ENCODE data around the gene ATXN2L. TPM values are rescaled to one million over a fixed set of nuclear protein-coding genes. Genes with fewer than 3 reads are reported as not detected.

Gene ATXN2L
- total and polyA plus RNA-seq, 2 of the 13 experiments (the other 11 are each of a cell fraction or from before 2014, with no cell fraction given) = 40.8 to 55.1 TPM

GRCh38 chr16:28846080-28846932, 23.5 kb downstream of the ATXN2L start, which contains the start of gene TUFM (continued):
- TF ChIP-seq MYPOP (CRISPR knock-in tag; IDR thresholded peaks at IDR 0.05) = 0 out of 2 replicates have a peak, but pooled peaks have one; percentile 74
- no peak; the same call in 1 of the 2 replicates for TF ChIP-seq ZNF576 (CRISPR knock-in tag; IDR thresholded peaks at IDR 0.05)
- TF ChIP-seq ZNF670 (CRISPR knock-in tag; IDR thresholded peaks at IDR 0.05; ENCODE audit: borderline replicate concordance) = peak; percentile 96
- peak; percentile 67; the same call in 1 of the 2 replicates for TF ChIP-seq HES4 (CRISPR knock-in tag; IDR thresholded peaks at IDR 0.05; ENCODE audit: borderline replicate concordance)
- TF ChIP-seq HIVEP1 (CRISPR knock-in tag; IDR thresholded peaks at IDR 0.05) = peak; percentile 78
- TF ChIP-seq DNMT1 (CRISPR knock-in tag; IDR thresholded peaks at IDR 0.05) = no peak; the same call in none of the 2 replicates
- TF ChIP-seq ELK4 (CRISPR knock-in tag; IDR thresholded peaks at IDR 0.05; ENCODE audit: borderline replicate concordance) = peak; percentile 91; the same call in 1 of the 2 replicates
- TF ChIP-seq ZNF644 (CRISPR knock-in tag; IDR thresholded peaks at IDR 0.05; ENCODE audit: low read depth) = no peak
- peak; percentile 17 for TF ChIP-seq ZNF121 (CRISPR knock-in tag; IDR thresholded peaks at IDR 0.05)
- no peak; the same call in 1 of the 2 replicates for TF ChIP-seq KLF6 (CRISPR knock-in tag; IDR thresholded peaks at IDR 0.05)
- peak; percentile 75; the same call in 1 of the 2 replicates for TF ChIP-seq ZNF3 (CRISPR knock-in tag; IDR thresholded peaks at IDR 0.05)
- TF ChIP-seq AGO1 (IDR thresholded peaks at IDR 0.05; ENCODE audit: low read depth, low read length, poor library complexity, severe bottlenecking) = peak; percentile 88
- no peak for TF ChIP-seq ZBTB1 (CRISPR knock-in tag; IDR thresholded peaks at IDR 0.05; ENCODE audit: borderline replicate concordance)
- no peak; the same call in none of the 2 replicates for TF ChIP-seq ZNF136 (CRISPR knock-in tag; IDR thresholded peaks at IDR 0.05; ENCODE audit: low read depth)
- TF ChIP-seq MIER2 (CRISPR knock-in tag; IDR thresholded peaks at IDR 0.05) = 0 out of 2 replicates have a peak, but pooled peaks have one; percentile 28
- TF ChIP-seq ZNF207 (IDR thresholded peaks at IDR 0.05; ENCODE audit: borderline replicate concordance) = no peak
- no peak for TF ChIP-seq TEAD2 (CRISPR knock-in tag; IDR thresholded peaks at IDR 0.05)
- peak; percentile 31 for TF ChIP-seq RFX3 (CRISPR knock-in tag; IDR thresholded peaks at IDR 0.05)
- TF ChIP-seq CREM (IDR thresholded peaks at IDR 0.05) = peak; percentile 99
- TF ChIP-seq CREM (CRISPR knock-in tag; IDR thresholded peaks at IDR 0.05) = peak; percentile 86
- TF ChIP-seq LCORL (IDR thresholded peaks at IDR 0.05) = 0 out of 2 replicates have a peak, but pooled peaks have one; percentile 23
- peak; percentile 89 for TF ChIP-seq LCORL (CRISPR knock-in tag; IDR thresholded peaks at IDR 0.05)
- TF ChIP-seq ZNF18 (CRISPR knock-in tag; IDR thresholded peaks at IDR 0.05; ENCODE audit: insufficient replicate concordance) = no peak
- no peak for TF ChIP-seq SATB2 (CRISPR knock-in tag; IDR thresholded peaks at IDR 0.05)
- peak; percentile 84; the same call in 1 of the 2 replicates for TF ChIP-seq ZNF614 (CRISPR knock-in tag; IDR thresholded peaks at IDR 0.05; ENCODE audit: borderline replicate concordance)
- peak; percentile 55; the same call in 1 of the 2 replicates for TF ChIP-seq KAT7 (CRISPR knock-in tag; IDR thresholded peaks at IDR 0.05; ENCODE audit: borderline replicate concordance)
- TF ChIP-seq MIER3 (CRISPR knock-in tag; IDR thresholded peaks at IDR 0.05; ENCODE audit: borderline replicate concordance) = peak; percentile 93; the same call in 1 of the 2 replicates
